Ishikawa (cell line): ENCODE results near the gene TREML4.

Experiments
- CEBPB ChIP-seq: IDR thresholded peaks from 2 replicates; pipeline ENCODE4 v1.6.1; 2012
- CREB1 ChIP-seq: IDR thresholded peaks from 2 replicates; pipeline ENCODE4 v1.6.1; 2012; ENCODE audit warnings: low read depth
- EGR1 ChIP-seq: IDR thresholded peaks from 2 replicates; pipeline ENCODE4 v1.6.1; 2012
- EP300 ChIP-seq: IDR thresholded peaks from 2 replicates; pipeline ENCODE4 v1.6.1; 2012; ENCODE audit warnings: borderline replicate concordance
- FOXM1 ChIP-seq: IDR thresholded peaks from 2 replicates; pipeline ENCODE4 v1.6.1; 2012; ENCODE audit warnings: low read depth, borderline replicate concordance
- NFIC ChIP-seq: IDR thresholded peaks from 2 replicates; pipeline ENCODE4 v1.6.1; 2012
- RAD21 ChIP-seq: IDR thresholded peaks from 2 replicates; pipeline ENCODE4 v1.6.1; 2012; ENCODE audit warnings: low read depth
- REST ChIP-seq: IDR thresholded peaks from 2 replicates; pipeline ENCODE4 v1.6.1; 2012; ENCODE audit warnings: low read depth, mild to moderate bottlenecking
- TAF1 ChIP-seq: IDR thresholded peaks from 2 replicates; pipeline ENCODE4 v1.6.1; 2012; ENCODE audit warnings: low read depth, mild to moderate bottlenecking
- TCF12 ChIP-seq: IDR thresholded peaks from 2 replicates; pipeline ENCODE4 v1.6.1; 2012; ENCODE audit warnings: low read depth
- TEAD4 ChIP-seq: IDR thresholded peaks from 2 replicates; pipeline ENCODE4 v1.6.1; 2012
- YY1 ChIP-seq: IDR thresholded peaks from 2 replicates; pipeline ENCODE4 v1.6.1; 2012; ENCODE audit warnings: low read depth
- ZBTB7A ChIP-seq: IDR thresholded peaks from 2 replicates; pipeline ENCODE4 v1.6.1; 2012; ENCODE audit warnings: low read depth
- TF ChIP-seq, protein P1 (sequence below): IDR thresholded peaks from 2 replicates; pipeline ENCODE4 v1.6.1; 2012
- TF ChIP-seq, protein P2 (sequence below): IDR thresholded peaks from 2 replicates; pipeline ENCODE4 v1.6.1; 2012

The TREML4 gene

DNA sequence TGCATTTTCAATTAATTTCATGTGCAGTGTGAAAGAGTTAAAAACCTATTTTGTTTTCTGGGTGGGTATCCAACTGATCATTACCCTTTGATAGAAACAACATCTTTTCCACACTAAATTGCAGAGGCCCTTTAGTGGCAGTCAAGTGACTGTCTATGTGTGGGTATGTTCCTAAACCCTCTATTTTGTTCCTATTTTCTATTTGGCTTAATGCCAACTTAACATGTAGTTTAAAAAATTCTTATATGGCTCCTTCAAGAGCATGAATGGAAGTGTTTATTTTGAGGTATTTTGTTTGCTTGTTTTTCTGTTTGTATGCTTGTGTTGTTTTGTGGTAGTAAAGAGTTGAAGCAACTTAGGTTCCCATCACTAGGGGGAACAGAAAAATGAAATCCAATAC lies 38.4 kb downstream of the TREML4 start:
- TF ChIP-seq TAF1, result no peak
- TF ChIP-seq NFIC, result 0 out of 2 replicates have a peak, but pooled peaks have one; percentile 20

- TF ChIP-seq TCF12 (no peak), FOXM1 (no peak), CEBPB (no peak), NFIC (no peak), YY1 (no peak), EP300 (no peak), EGR1 (no peak), TEAD4 (no peak), TAF1 (no peak), CREB1 (no peak), REST (no peak), ZBTB7A (no peak)
Observed at GRCh38 chr6:41268478-41268877, 40.3 kb downstream of the TREML4 start.

- TF ChIP-seq FOXM1, result no peak
- no peak for TF ChIP-seq NFIC
- TF ChIP-seq CREB1, result no peak
- TF ChIP-seq REST, result no peak
- TF ChIP-seq, protein P1, sequence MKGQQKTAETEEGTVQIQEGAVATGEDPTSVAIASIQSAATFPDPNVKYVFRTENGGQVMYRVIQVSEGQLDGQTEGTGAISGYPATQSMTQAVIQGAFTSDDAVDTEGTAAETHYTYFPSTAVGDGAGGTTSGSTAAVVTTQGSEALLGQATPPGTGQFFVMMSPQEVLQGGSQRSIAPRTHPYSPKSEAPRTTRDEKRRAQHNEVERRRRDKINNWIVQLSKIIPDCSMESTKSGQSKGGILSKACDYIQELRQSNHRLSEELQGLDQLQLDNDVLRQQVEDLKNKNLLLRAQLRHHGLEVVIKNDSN, result no peak
- TF ChIP-seq TEAD4, result no peak
- TF ChIP-seq RAD21, result no peak
- TF ChIP-seq YY1, result no peak
- no peak for TF ChIP-seq TAF1
- TF ChIP-seq EP300, result no peak
- no peak for TF ChIP-seq ZBTB7A
- TF ChIP-seq CEBPB, result no peak
- TF ChIP-seq, protein P2, sequence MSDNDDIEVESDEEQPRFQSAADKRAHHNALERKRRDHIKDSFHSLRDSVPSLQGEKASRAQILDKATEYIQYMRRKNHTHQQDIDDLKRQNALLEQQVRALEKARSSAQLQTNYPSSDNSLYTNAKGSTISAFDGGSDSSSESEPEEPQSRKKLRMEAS, result no peak
- no peak for TF ChIP-seq EGR1
- TF ChIP-seq TCF12, result no peak
Observed at GRCh38 chr6:41269166-41269565, 41.0 kb downstream of the TREML4 start.

DNA sequence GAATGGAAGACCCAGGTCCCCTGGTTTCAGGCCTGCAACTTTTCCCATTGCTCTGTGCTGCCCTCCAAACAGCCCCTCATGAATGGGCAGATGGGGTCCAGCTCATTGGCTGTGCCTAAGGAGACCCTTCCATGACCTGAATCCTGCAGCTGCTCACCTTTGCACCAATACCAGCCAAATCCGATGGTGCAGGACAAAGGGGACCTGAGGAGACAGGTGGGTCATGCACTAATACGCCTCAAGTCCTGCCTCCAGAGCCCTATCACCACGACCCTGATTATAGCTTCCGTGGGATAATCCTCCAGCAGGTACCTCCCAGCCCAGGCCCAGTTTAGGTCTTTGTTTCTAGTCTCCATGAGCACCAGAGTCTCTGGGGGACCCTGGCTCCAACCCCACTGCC lies 41.6 kb downstream of the TREML4 start:
- TF ChIP-seq, protein P1, result no peak
- no peak for TF ChIP-seq TAF1
- TF ChIP-seq ZBTB7A, result no peak
- TF ChIP-seq TCF12, result no peak
- TF ChIP-seq REST, result no peak

GRCh38 chr6:41271901-41272395 lies 43.8 kb downstream of the TREML4 start:
- TF ChIP-seq REST (no peak), TAF1 (no peak)
- TF ChIP-seq, protein P1, result no peak
